ENCODE results near the gene HMCES.
"Not testable (repeated sequence)": the region's sequence is repeated elsewhere in the genome, so short reads cannot be mapped to it uniquely, and the experiment has no call there.

The HMCES gene

DNA sequence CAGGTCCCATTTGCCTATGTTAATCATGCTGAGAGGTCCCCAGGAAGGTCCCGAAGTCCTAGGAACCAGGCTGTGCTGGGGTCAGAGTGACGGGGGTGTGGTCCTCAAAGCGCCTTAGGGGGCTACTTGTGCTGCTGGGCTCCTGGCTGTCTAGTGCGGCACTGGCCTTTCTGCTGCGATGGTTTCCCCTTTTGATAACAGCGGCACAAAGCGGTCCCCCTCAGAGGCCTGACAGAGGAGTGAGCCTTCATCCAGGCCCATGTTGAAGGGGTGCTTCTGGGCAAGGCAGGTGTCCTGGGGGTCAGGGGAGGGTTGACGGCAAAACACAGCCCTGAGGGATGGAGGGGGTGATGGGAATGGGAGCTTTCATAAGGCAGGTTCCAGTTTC is 68.8 kb downstream of the HMCES start:
- DNase-seq, result no peak
- no peak for ATAC-seq

- ATAC-seq (no peak), DNase-seq (no peak)
Measured at GRCh38 chr3:129348734-129349133, 70.1 kb downstream of the HMCES start.

DNA sequence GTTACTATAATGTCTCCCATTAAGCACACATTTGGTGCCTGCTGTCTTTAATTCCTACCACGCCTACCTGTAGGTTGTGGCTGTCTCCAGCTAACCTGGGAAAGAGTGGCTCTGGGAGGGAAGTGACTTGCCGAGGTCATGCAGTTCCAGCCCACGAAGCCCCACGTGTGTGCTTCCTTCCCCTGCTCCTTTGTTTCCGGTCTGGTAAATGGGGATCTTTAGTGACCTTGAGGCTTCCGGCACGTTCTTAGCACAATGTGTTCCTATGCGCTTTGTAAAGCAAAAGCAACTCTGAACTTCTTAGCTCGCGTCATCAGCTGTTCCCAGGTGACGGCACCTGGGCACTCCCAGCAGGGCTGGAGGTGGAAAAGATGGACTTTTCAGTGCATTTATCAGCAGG is 70.5 kb downstream of the HMCES start:
- not testable (repeated sequence) for ATAC-seq, DNase-seq

- DNase-seq (no peak), ATAC-seq (no peak)
Measured at GRCh38 chr3:129349791-129350190, 71.1 kb downstream of the HMCES start.

GRCh38 chr3:129352045-129352444 is 73.4 kb downstream of the HMCES start:
- ATAC-seq (no peak), DNase-seq (no peak)

DNA sequence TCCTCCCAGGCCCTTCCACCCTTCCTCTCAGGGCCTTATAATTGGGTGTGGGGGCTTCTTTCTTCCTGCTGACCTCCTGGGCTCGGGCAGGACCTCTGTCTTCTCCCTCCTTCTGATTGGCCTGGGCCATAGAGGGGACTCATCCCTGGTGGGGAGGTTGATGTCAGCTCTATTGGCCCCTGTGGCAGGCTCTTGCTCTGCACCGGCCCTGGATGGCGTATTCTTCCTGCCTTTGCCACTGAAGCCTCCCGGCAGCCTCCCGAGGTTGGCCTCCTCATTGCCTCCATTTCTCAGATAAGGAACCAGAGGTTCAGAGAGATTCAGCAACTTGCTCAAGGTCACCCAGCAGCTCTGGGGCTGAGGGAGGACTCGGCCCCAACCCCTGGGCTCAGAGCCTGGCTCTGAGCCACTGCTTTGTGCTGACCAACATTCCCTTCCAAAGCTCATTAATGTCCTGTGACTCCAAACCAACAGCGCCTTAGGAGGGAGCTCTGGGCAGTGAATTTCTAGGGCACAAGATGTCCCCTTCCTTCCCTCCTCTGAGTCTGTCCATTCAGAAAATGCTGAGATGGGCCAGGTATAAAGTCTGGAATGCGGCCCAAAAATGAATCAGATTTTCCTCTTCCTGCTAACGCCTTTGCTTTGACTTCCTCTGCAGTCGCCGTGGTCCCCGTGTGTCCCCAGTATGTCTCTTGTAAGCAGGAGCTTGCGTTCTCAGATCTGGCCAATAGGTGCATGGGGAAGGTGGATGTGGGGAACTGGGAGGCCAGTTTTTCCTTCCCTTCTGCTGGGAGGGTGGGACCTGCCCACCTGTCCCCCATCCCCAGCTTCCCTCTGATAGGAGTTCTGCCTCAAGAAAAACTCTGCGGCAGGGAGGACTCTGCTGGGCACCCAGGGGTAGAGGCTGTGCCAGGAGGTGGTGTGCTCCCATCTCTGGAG is 74.2 kb downstream of the HMCES start:
- DNase-seq (no peak), ATAC-seq (no peak)

GRCh38 chr3:129353589-129353941 is 74.9 kb downstream of the HMCES start:
- ATAC-seq, result no peak
- DNase-seq, result no peak
